DND-41 (cell line): ENCODE measurements around the gene ZFPL1.

Source experiments
- EZH2 ChIP-seq: IDR thresholded peaks from 3 replicates; pipeline ENCODE4 v1.6.1; 2012; ENCODE audit warnings: borderline replicate concordance, low read depth, mild to moderate bottlenecking, moderate library complexity, low read length, inconsistent platforms; ENCODE audit not compliant: severe bottlenecking
- TF ChIP-seq, protein P1 (sequence below): IDR thresholded peaks from 2 replicates; pipeline ENCODE4 v1.5.1; 2012; ENCODE audit warnings: borderline replicate concordance, low read length, moderate library complexity, mild to moderate bottlenecking; ENCODE audit not compliant: poor library complexity, severe bottlenecking; ENCODE audit errors: extremely low read depth

GRCh38 chr11:65115361-65116082, 31.5 kb downstream of the ZFPL1 start:
- TF ChIP-seq, protein P1, sequence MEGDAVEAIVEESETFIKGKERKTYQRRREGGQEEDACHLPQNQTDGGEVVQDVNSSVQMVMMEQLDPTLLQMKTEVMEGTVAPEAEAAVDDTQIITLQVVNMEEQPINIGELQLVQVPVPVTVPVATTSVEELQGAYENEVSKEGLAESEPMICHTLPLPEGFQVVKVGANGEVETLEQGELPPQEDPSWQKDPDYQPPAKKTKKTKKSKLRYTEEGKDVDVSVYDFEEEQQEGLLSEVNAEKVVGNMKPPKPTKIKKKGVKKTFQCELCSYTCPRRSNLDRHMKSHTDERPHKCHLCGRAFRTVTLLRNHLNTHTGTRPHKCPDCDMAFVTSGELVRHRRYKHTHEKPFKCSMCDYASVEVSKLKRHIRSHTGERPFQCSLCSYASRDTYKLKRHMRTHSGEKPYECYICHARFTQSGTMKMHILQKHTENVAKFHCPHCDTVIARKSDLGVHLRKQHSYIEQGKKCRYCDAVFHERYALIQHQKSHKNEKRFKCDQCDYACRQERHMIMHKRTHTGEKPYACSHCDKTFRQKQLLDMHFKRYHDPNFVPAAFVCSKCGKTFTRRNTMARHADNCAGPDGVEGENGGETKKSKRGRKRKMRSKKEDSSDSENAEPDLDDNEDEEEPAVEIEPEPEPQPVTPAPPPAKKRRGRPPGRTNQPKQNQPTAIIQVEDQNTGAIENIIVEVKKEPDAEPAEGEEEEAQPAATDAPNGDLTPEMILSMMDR, result no peak
- TF ChIP-seq EZH2, result no peak
